Esophagus muscularis mucosa (tissue), 4 donors: ENCODE results near the gene KIF21B. TPM values are rescaled to one million over a fixed set of nuclear protein-coding genes. Genes with fewer than 3 reads are reported as not detected.

ENCODE experiments used
- DNase-seq: peaks from one replicate; pipeline ENCODE4 v3.0.0-alpha.2; 2017; ENCODE audit errors: extremely low spot score
- H3K27ac ChIP-seq, 4 donors: fragments of 200-600 bp; sonication (generic); replicated peaks in 1 of 4; 1 replicate in 3 of 4; 2 replicates in 1 of 4; pipeline ENCODE4 v1.5.1; 2016 to 2019; ENCODE audit warnings: mild to moderate bottlenecking in 1 of 4
- H3K27me3 ChIP-seq, 4 donors: fragments of 200-600 bp; sonication (generic); one replicate each; pipeline versions ENCODE4 v1.5.1 to v1.6.0; 2016 to 2019
- H3K36me3 ChIP-seq, 4 donors: fragments of 200-600 bp; sonication (generic); one replicate each; pipeline ENCODE4 v1.5.1; 2016 to 2019
- H3K4me1 ChIP-seq, 4 donors: fragments of 200-600 bp; sonication (generic); one replicate each; pipeline ENCODE4 v1.5.1; 2016 to 2019
- H3K4me3 ChIP-seq, 4 donors: fragments of 200-600 bp; sonication (generic); 1 replicate in 2 of 4; 2 replicates in 2 of 4; pipeline ENCODE4 v1.5.1; 2016 to 2019; ENCODE audit warnings: mild to moderate bottlenecking in 4 of 4, moderate library complexity in 1 of 4
- H3K9me3 ChIP-seq, 4 donors: fragments of 200-600 bp; sonication (generic); 1 replicate in 3 of 4; 2 replicates in 1 of 4; pipeline ENCODE4 v1.5.1; 2016 to 2019
- EP300 ChIP-seq: sonication (generic); formaldehyde crosslinking; IDR thresholded peaks from one replicate; pipeline ENCODE4 v1.6.1; 2017; ENCODE audit warnings: antibody characterized with exemption
- POLR2A ChIP-seq: fragments of 450-650 bp; IDR thresholded peaks from one replicate; pipeline ENCODE4 v1.6.1; 2017; ENCODE audit warnings: antibody characterized with exemption, moderate library complexity, mild to moderate bottlenecking, low read depth
- POLR2AphosphoS5 ChIP-seq, 2 donors: sonication (generic); formaldehyde crosslinking; IDR thresholded peaks; one replicate each; pipeline ENCODE4 v1.6.1; 2017; ENCODE audit warnings: antibody characterized with exemption in 2 of 2
- WGBS: methylation state at CpG from one replicate; pipeline ENCODE4 v1.1.5; 2018; 5-methylcytosine and 5-hydroxymethylcytosine counted together
- intact Hi-C: fragments of 100-400 bp; cut with DNase I; formaldehyde crosslinking; loops from one replicate; pipeline ENCODE4 v1.15.1; 2023
- total RNA-seq, 4 donors: library from RNA; depleted of rRNA; stranded (reverse); fragments of >200 nt; gene quantifications; one replicate each; pipeline versions ENCODE4 v1.1.0 to v1.2.1, GENCODE V29; 2016
- TF ChIP-seq, protein P1 (sequence below), 3 experiments: fragments of 200-600 bp in 2 of 3; fragments of 450-650 bp in 1 of 3; sonication (generic) in 2 of 3; IDR thresholded peaks; one replicate each; pipeline ENCODE4 v1.5.1; 2017 to 2019; ENCODE audit warnings: antibody characterized with exemption in 3 of 3, mild to moderate bottlenecking in 2 of 3, moderate library complexity in 1 of 3

Gene KIF21B
- total RNA-seq, 4 donors from 2014 or later, result 1.6 to 2.5 (median 1.9) TPM

DNA sequence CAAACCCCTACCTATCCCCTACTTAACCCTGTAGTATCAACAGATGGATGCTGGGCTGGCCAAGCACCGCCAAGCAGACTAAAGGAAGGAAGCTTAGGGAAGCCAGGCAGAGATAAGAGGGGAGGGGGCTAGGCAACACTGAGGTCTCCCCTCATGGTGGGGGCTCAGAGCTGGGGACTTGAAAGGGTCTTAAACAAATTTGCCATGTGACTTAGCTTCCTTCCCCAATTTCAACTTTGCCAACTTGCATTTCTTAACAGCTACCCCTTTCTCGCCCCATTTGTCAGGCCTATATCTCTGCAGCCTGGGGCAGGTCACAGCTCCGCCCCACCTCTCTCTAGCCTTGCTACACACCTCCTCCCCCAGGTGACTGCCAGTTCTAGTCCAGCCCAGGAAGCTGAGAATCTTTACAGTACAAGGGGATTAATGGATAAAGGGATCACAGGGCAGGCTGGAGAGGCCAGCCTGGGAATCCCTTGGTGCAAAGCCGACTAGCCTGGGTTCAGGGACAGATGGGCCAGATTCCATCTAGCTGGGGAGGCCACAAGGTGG lies 3.4 kb downstream of the KIF21B start:
- DNase-seq, result no peak
- Histone ChIP-seq H3K4me3 (no peak overlapping the region), H3K4me1 (peaks cover 27 to 63% (median 57%) of the 10 kb centered on the region in 4 donors), H3K27ac (peak overlapping the region in 1 of 4 donors; percentile 5), H3K9me3 (no peaks in the 10 kb centered on the region), H3K27me3 (peaks cover 0 to 17% (median 0%) of the 10 kb centered on the region in 4 donors), H3K36me3 (no peaks in the 10 kb centered on the region)
- TF ChIP-seq EP300 (no peak), POLR2AphosphoS5 (IDR thresholded peaks at IDR 0.05) (no peak), POLR2A (no peak)
- TF ChIP-seq, protein P1, sequence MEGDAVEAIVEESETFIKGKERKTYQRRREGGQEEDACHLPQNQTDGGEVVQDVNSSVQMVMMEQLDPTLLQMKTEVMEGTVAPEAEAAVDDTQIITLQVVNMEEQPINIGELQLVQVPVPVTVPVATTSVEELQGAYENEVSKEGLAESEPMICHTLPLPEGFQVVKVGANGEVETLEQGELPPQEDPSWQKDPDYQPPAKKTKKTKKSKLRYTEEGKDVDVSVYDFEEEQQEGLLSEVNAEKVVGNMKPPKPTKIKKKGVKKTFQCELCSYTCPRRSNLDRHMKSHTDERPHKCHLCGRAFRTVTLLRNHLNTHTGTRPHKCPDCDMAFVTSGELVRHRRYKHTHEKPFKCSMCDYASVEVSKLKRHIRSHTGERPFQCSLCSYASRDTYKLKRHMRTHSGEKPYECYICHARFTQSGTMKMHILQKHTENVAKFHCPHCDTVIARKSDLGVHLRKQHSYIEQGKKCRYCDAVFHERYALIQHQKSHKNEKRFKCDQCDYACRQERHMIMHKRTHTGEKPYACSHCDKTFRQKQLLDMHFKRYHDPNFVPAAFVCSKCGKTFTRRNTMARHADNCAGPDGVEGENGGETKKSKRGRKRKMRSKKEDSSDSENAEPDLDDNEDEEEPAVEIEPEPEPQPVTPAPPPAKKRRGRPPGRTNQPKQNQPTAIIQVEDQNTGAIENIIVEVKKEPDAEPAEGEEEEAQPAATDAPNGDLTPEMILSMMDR (IDR thresholded peaks at IDR 0.05), result no peak
- intact Hi-C loops, result no loop called here
- WGBS, result 86% methylated on average over 3 of the region's 4 CpGs

DNA sequence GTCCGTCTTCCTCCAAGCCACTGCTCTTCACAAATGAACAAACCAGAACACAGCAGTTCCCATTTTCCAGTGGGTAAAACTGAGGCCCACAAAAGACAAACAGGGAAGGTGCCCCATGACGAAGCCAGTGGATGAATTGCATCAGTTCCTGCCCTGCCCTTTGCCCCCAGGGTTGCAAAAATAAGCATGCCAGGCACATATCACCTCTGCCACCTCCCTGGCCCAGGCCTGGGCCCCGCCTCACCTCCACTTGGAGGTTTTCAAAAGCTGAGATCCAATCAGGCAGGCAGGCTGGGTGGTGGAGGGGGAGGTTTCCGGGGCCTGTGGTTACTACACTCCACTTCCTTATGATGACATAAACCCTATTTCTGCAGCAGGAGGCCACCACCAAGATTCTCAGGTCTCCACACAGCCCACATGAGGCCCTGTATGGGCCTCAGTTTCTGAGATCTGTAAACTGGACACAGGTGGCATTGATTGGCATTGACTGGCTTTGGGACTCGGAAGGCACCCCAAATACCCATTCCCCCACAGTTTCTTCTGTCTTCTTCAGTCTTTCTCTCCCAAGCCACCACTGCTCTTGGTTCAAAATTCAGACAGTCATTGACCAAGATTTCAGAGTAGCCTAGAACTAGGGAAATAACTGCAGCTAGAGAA lies 4.1 kb downstream of the KIF21B start:
- intact Hi-C loops, result no loop called here
- no peaks in the 10 kb centered on the region for H3K36me3 ChIP-seq
- DNase-seq, result no peak
- peak overlapping the region in 1 of 4 donors; percentile 5 for H3K27ac ChIP-seq
- peaks cover 0 to 19% (median 0%) of the 10 kb centered on the region in 4 donors for H3K27me3 ChIP-seq
- 93% methylated on average over 4 of the region's 5 CpGs for WGBS
- no peak overlapping the region for H3K4me3 ChIP-seq
- H3K4me1 ChIP-seq, result peaks cover 34 to 63% (median 54%) of the 10 kb centered on the region in 4 donors
- H3K9me3 ChIP-seq, result no peaks in the 10 kb centered on the region
- TF ChIP-seq POLR2AphosphoS5 (IDR thresholded peaks at IDR 0.05) (no peak), EP300 (no peak), POLR2A (no peak)
- TF ChIP-seq, protein P1 (IDR thresholded peaks at IDR 0.05), result no peak

DNA sequence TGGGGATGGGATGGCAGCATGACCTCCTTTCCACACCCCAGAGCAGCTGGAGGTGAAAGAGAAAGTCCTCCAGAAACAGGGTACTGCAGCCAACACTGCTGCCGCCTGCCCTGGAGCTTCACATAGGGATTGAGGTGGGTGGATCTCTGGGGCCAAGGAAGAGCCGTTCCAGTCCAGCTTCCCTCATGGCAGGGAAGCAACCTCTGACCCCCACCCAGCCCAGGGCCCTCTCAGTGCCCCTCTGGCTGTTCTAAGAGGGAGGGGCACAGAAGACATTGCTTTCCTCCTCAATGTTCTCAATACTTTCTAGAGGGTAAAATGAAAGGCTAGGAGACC lies 5.7 kb downstream of the KIF21B start:
- H3K9me3 ChIP-seq, result no peaks in the 10 kb centered on the region
- WGBS, result 100% methylated on average over 2 of the region's 2 CpGs
- DNase-seq, result no peak
- TF ChIP-seq, protein P1 (IDR thresholded peaks at IDR 0.05), result no peak
- H3K4me3 ChIP-seq, result no peak overlapping the region
- H3K4me1 ChIP-seq, result peaks cover 33 to 59% (median 46%) of the 10 kb centered on the region in 4 donors
- H3K27me3 ChIP-seq, result peaks cover 0 to 35% (median 2%) of the 10 kb centered on the region in 4 donors
- intact Hi-C loops, result no loop called here
- H3K27ac ChIP-seq, result no peak overlapping the region
- H3K36me3 ChIP-seq, result no peaks in the 10 kb centered on the region

DNA sequence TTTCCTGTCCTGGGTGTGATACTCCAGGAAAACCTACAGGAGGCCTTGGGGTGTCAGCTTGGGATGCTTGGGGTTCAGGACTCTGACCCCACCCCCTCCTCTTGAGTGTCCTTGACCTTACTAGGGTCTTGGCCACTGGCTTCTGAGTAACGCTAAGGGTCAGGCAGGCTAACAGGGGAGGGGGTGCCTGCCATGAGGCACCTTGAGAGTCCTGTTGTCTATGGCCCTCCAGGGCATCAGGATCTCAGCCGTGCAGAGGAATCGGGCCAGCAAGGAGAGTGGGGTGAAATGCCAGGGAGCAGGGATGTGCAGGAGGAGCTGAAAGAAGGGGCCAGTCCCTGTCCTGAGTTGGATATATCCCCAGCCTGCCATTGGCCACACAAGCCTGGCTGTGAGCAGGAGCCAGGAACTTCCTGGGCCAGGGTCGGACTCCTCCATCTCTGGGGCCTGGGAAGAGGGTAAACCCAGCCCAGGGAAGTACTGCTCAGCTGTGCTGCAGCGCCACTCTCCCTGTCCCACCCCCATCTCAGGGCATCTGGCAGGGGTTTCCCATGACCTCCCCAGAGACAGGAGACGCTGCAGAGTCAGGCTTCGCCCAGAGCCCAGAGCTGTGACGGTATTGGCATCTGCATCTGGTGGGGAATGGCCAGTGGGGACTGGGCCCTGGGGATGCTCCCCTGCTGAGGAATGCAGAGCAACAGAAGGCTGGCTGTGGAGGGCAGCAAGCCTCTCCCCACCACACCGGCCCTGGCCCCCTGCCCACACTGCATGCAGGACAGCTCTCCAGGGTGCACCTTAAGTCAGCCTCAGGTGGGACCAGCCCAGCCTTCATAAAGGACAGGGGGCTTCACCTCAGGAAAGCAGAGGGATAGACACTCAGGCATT lies 6.3 kb downstream of the KIF21B start:
- TF ChIP-seq, protein P1 (IDR thresholded peaks at IDR 0.05), result no peak
- no peak for TF ChIP-seq POLR2AphosphoS5 (IDR thresholded peaks at IDR 0.05)
- H3K9me3 ChIP-seq, result no peaks in the 10 kb centered on the region
- H3K36me3 ChIP-seq, result no peaks in the 10 kb centered on the region
- no peak overlapping the region for H3K27ac ChIP-seq
- intact Hi-C loops, result no loop called here
- H3K27me3 ChIP-seq, result peaks cover 0 to 36% (median 2%) of the 10 kb centered on the region in 4 donors
- peaks cover 27 to 53% (median 40%) of the 10 kb centered on the region in 4 donors for H3K4me1 ChIP-seq
- DNase-seq, result no peak
- 96% methylated on average over 4 of the region's 9 CpGs for WGBS
- H3K4me3 ChIP-seq, result no peak overlapping the region
